Osteoblast (primary cell): ENCODE results near the gene PTGER3. TPM values are rescaled to one million over a fixed set of nuclear protein-coding genes. Genes with fewer than 3 reads are reported as not detected.

Experiments
- DNase-seq: peaks from one replicate; pipeline ENCODE4 v3.0.0; 2011; ENCODE audit warnings: low spot score, mixed read lengths; ENCODE audit not compliant: insufficient read length; ENCODE audit errors: missing footprints
- H2AFZ ChIP-seq: 2 replicates; pipeline ENCODE4 v1.6.0; 2011; ENCODE audit warnings: mild to moderate bottlenecking, low read length
- H3K27ac ChIP-seq: 2 replicates; pipeline ENCODE4 v1.5.1; 2011; ENCODE audit warnings: mild to moderate bottlenecking, low read depth, low read length, moderate library complexity
- H3K27me3 ChIP-seq: 2 replicates; pipeline ENCODE4 v1.6.0; 2012; ENCODE audit warnings: mild to moderate bottlenecking, control low read depth, inconsistent platforms, low read length, moderate library complexity; ENCODE audit not compliant: insufficient read depth
- H3K36me3 ChIP-seq: 2 replicates; pipeline ENCODE4 v1.5.1; 2011; ENCODE audit warnings: mild to moderate bottlenecking, low read length, control low read depth, moderate library complexity; ENCODE audit not compliant: insufficient read depth
- H3K4me1 ChIP-seq: 2 replicates; pipeline ENCODE4 v1.5.1; 2011; ENCODE audit warnings: mild to moderate bottlenecking, low read length, control low read depth, moderate library complexity; ENCODE audit not compliant: insufficient read depth
- H3K4me2 ChIP-seq: 2 replicates; pipeline ENCODE4 v1.6.0; 2011; ENCODE audit warnings: mild to moderate bottlenecking, low read length; ENCODE audit not compliant: insufficient read depth
- H3K4me3 ChIP-seq: fragments of 200-600 bp; sonication (generic); 3 replicates; pipeline ENCODE4 v1.5.1; 2012; ENCODE audit warnings: mild to moderate bottlenecking, low read length, inconsistent platforms; ENCODE audit not compliant: insufficient read depth
- H3K79me2 ChIP-seq: 2 replicates; pipeline ENCODE4 v1.6.0; 2012; ENCODE audit warnings: mild to moderate bottlenecking, low read length, control low read depth, inconsistent platforms; ENCODE audit not compliant: insufficient read depth
- H3K9me3 ChIP-seq: 2 replicates; pipeline ENCODE4 v1.5.1; 2011; ENCODE audit warnings: low read depth, low read length, control low read depth
- H4K20me1 ChIP-seq: 2 replicates; pipeline ENCODE4 v1.6.0; 2012; ENCODE audit warnings: mild to moderate bottlenecking, low read length, control low read depth; ENCODE audit not compliant: insufficient read depth
- total RNA-seq: library from RNA; depleted of rRNA; stranded (reverse); fragments of >200 nt; gene quantifications from 2 replicates; pipeline ENCODE4 v1.2.3, GENCODE V29; 2012
- TF ChIP-seq, protein P1 (sequence below): IDR thresholded peaks from 2 replicates; pipeline ENCODE4 v1.5.1; 2011; ENCODE audit warnings: mild to moderate bottlenecking, low read depth, low read length, moderate library complexity; ENCODE audit errors: extremely low read depth

Gene PTGER3
- total RNA-seq: not detected in 2 replicates

DNA sequence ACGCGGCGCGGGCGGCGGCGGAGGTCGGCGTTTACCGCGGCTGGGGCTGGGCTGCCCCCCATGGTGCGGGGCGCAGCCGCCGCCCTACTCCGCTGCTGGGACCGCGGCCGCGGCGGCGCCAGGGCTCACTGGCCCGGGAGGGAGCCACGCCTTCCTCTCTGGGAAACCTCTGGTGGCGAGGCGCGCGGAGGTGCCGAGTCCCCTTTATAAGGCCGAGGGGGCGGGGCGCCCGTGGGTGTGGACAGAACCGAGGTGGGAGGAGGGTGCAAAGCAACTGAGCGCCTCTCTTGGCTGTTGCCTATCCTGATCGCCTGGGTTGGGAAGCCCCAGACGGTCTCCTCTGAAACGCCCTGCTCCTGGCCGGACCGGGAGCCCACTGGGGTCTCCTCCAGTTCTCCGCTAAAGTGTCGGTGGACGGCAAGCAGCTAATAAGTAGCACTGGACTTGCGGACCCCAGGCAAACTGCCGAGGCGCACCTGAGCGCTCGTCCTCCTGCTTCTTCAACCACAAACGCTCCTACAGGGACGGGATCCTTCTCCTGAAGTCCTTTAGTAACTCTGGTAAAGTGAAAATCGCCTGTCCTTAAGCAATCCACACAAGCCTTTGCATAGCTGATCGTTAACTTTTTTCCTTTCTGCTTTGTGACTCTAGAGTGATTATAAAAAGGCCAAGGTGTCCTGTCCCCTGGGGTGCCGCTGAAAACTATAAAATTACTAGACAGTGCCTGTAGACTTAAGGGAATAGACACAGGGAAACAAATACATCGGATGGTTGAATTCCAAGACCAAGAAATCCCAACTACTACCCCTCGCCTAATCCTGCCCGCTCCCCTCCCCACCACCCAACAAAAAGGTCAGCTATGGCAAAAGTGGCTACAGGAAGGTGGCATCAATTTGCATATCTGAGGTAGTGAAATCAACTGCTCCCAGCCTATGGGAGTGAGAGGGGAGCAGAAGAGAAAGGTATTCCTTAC lies at the start of gene PTGER3:
TSS of gene PTGER3 (minus strand) at position 182 of the 973 bp plus-strand sequence. CDS start 239 bp downstream, outside the sequence.
- Histone ChIP-seq H3K27me3 (peaks cover 39% of the 10 kb centered on the region), H3K27ac (no peak within 1 kb of the TSS), H4K20me1 (no peaks in the 10 kb centered on the region), H2AFZ (peak within 1 kb of the TSS; percentile 63), H3K4me1 (no peaks in the 10 kb centered on the region), H3K4me3 (peak within 1 kb of the TSS; percentile 49), H3K36me3 (no peaks in the 10 kb centered on the region), H3K9me3 (no peaks in the 10 kb centered on the region), H3K79me2 (no peaks in the 10 kb centered on the region), H3K4me2 (peak within 1 kb of the TSS; percentile 69)
- DNase-seq: peak; percentile 85
- TF ChIP-seq, protein P1, sequence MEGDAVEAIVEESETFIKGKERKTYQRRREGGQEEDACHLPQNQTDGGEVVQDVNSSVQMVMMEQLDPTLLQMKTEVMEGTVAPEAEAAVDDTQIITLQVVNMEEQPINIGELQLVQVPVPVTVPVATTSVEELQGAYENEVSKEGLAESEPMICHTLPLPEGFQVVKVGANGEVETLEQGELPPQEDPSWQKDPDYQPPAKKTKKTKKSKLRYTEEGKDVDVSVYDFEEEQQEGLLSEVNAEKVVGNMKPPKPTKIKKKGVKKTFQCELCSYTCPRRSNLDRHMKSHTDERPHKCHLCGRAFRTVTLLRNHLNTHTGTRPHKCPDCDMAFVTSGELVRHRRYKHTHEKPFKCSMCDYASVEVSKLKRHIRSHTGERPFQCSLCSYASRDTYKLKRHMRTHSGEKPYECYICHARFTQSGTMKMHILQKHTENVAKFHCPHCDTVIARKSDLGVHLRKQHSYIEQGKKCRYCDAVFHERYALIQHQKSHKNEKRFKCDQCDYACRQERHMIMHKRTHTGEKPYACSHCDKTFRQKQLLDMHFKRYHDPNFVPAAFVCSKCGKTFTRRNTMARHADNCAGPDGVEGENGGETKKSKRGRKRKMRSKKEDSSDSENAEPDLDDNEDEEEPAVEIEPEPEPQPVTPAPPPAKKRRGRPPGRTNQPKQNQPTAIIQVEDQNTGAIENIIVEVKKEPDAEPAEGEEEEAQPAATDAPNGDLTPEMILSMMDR: no peak

DNA sequence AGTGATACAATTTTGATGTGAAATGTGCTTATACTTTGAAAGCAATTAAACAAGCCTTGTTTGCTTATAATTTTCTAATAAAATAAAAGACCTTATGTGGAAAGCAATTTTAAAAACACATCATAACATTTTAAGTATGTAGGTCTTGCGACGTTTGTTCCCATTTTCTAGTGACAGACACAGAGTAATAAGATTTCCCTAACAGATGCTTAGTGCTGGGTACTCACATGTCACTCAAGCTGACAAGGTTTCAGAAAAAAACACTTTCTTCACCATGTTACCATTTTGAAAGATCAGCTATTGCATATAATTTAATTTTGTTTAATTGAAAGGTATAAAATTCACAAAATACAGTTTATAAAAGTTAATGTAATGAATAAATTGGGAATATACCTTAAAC lies 47.3 kb upstream of the PTGER3 start:
- H3K4me3 ChIP-seq: no peak overlapping the region

DNA sequence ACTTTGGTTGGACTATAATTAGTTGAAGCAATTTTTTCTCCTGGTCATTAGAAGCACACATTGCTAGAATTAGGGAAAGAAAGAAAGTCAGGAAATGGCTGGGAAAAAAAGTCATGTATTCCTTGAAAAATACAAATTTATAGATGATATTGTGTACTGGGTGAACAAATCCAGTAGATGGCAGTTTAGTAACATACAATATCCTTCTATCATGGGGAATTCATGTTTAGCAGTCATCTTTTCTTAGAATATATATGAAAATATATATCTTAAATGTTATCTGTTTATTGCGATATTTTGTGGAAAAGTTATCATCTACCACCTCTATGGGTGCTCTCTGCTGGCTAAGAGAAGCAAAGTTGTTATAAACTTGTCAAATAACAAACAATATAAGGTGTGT lies 46.3 kb upstream of the PTGER3 start:
- TF ChIP-seq, protein P1: peak; percentile 55
- no peak for DNase-seq
- no peak overlapping the region for H2AFZ ChIP-seq

More for the DNA sequence above, 47.3 kb upstream of the PTGER3 start:
- Histone ChIP-seq H3K4me1 (peaks cover 6% of the 10 kb centered on the region), H2AFZ (no peak overlapping the region), H3K4me2 (no peak overlapping the region), H3K27me3 (no peaks in the 10 kb centered on the region), H3K79me2 (no peaks in the 10 kb centered on the region), H3K27ac (no peak overlapping the region), H4K20me1 (no peaks in the 10 kb centered on the region), H3K9me3 (no peaks in the 10 kb centered on the region), H3K36me3 (no peaks in the 10 kb centered on the region)
- no peak for DNase-seq
- TF ChIP-seq, protein P1: no peak

More for the DNA sequence above, 46.3 kb upstream of the PTGER3 start:
- Histone ChIP-seq H3K9me3 (no peaks in the 10 kb centered on the region), H3K27ac (no peak overlapping the region), H3K36me3 (no peaks in the 10 kb centered on the region), H4K20me1 (no peaks in the 10 kb centered on the region), H3K4me2 (no peak overlapping the region), H3K27me3 (no peaks in the 10 kb centered on the region), H3K79me2 (no peaks in the 10 kb centered on the region), H3K4me1 (peaks cover 12% of the 10 kb centered on the region), H3K4me3 (no peak overlapping the region)
